Hematopoietic multipotent progenitor cell treated with erythropoietin and hydrocortisone succinate and interleukin-3 and kit ligand, for 15 days (in vitro differentiated cells): Measurements from ENCODE around the gene ZNF567.

Experiments
- DNase-seq: peaks from one replicate; pipeline ENCODE4 v3.0.0-alpha.2; 2015; ENCODE audit warnings: low spot score

Gene ZNF567

GRCh38 chr19:36750066-36750691 lies 62.8 kb downstream of the ZNF567 start:
- no peak for DNase-seq
